BE2C (cell line): ENCODE data around the gene TMEM200A.

ENCODE experiments used
- DNase-seq: peaks from one replicate; pipeline ENCODE4 v3.0.0-alpha.2; 2020
- H3K27me3 ChIP-seq: fragments of 250-450 bp; sonication (Bioruptor Pico); 2 replicates; pipeline ENCODE4 v1.5.1; 2020; ENCODE audit warnings: mild to moderate bottlenecking
- H3K36me3 ChIP-seq: fragments of 250-450 bp; sonication (Bioruptor Pico); 2 replicates; pipeline ENCODE4 v1.5.1; 2020; ENCODE audit warnings: mild to moderate bottlenecking
- H3K4me1 ChIP-seq: fragments of 250-450 bp; sonication (Bioruptor Pico); 2 replicates; pipeline ENCODE4 v1.5.1; 2020
- H3K4me3 ChIP-seq: 2 replicates; pipeline ENCODE4 v1.5.1; 2011; ENCODE audit warnings: low read depth, low read length
- H3K9me3 ChIP-seq: fragments of 250-450 bp; sonication (Bioruptor Pico); 2 replicates; pipeline ENCODE4 v1.5.1; 2020
- TF ChIP-seq, protein P1 (sequence below): IDR thresholded peaks from 2 replicates; pipeline ENCODE4 v1.5.1; 2012; ENCODE audit warnings: mild to moderate bottlenecking, low read depth, low read length

TMEM200A gene

DNA sequence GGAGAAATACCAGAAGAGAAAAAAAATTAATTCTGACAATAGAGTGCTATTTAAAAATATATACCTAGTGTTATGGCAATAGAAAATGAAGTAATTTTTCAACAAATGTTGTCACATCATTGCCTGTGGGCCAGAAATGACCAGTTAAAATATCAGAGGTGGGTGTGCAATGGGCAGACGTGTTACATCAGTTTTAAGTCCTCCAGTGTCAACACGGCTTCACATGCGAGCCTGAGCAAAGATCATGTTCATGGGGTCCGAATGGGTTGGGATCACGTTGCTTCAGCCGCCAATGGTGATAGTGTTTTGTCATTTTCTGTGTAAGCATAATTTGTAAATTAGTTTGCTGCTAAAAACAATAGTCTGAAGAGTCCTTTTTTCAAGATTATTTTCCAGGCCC, 27.5 kb downstream of the TMEM200A start:
- H3K4me3 ChIP-seq = no peak overlapping the region
- H3K4me1 ChIP-seq = no peaks in the 10 kb centered on the region
- TF ChIP-seq, protein P1, sequence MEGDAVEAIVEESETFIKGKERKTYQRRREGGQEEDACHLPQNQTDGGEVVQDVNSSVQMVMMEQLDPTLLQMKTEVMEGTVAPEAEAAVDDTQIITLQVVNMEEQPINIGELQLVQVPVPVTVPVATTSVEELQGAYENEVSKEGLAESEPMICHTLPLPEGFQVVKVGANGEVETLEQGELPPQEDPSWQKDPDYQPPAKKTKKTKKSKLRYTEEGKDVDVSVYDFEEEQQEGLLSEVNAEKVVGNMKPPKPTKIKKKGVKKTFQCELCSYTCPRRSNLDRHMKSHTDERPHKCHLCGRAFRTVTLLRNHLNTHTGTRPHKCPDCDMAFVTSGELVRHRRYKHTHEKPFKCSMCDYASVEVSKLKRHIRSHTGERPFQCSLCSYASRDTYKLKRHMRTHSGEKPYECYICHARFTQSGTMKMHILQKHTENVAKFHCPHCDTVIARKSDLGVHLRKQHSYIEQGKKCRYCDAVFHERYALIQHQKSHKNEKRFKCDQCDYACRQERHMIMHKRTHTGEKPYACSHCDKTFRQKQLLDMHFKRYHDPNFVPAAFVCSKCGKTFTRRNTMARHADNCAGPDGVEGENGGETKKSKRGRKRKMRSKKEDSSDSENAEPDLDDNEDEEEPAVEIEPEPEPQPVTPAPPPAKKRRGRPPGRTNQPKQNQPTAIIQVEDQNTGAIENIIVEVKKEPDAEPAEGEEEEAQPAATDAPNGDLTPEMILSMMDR = no peak
- DNase-seq = no peak
- no peaks in the 10 kb centered on the region for H3K36me3 ChIP-seq
- H3K9me3 ChIP-seq = no peaks in the 10 kb centered on the region
- H3K27me3 ChIP-seq = no peaks in the 10 kb centered on the region

DNA sequence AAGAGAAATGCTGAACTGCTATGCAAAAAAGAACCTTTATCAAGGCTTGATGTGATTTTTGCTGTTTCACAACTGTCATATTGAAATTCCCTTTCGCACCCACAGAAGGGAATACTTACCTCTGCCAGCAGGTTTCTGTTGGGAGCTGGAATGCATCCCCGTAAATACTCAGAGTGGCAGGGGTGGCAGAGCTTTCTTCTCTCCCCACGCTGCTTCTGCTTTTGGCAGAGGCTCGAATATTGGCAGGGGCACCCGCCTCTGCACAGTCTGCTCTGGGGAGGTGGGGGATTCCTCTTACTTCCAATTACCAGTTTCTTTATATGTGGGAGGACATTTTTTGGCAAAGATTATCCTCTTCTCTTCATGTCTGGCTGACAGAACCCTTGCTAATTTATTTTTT, 28.4 kb downstream of the TMEM200A start:
- no peaks in the 10 kb centered on the region for H3K9me3 ChIP-seq
- no peaks in the 10 kb centered on the region for H3K4me1 ChIP-seq
- H3K36me3 ChIP-seq = no peaks in the 10 kb centered on the region
- DNase-seq = no peak
- TF ChIP-seq, protein P1 = no peak
- no peak overlapping the region for H3K4me3 ChIP-seq
- no peaks in the 10 kb centered on the region for H3K27me3 ChIP-seq

DNA sequence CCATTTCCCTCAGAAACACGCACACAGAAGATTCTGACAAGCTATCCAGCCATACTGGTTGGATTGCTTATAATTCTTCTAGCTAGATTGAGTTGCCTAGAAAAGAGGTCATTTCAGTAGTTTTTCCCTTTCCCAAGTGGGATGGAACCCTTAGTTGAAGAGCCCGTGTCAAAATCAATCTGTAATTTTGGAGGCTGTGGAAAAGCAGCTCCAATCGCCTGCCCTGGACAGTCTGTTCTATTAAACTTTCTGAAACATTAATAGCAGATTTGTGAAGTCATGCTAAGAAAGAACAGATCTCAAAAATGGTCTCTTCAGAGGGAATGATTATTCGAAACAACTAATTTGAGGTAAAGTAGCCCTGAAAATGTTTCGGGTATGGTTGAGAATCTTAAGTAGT, 29.3 kb downstream of the TMEM200A start:
- Histone ChIP-seq H3K9me3 (no peaks in the 10 kb centered on the region), H3K27me3 (no peaks in the 10 kb centered on the region), H3K4me3 (no peak overlapping the region), H3K36me3 (no peaks in the 10 kb centered on the region), H3K4me1 (no peaks in the 10 kb centered on the region)
- TF ChIP-seq, protein P1 = no peak
- no peak for DNase-seq

DNA sequence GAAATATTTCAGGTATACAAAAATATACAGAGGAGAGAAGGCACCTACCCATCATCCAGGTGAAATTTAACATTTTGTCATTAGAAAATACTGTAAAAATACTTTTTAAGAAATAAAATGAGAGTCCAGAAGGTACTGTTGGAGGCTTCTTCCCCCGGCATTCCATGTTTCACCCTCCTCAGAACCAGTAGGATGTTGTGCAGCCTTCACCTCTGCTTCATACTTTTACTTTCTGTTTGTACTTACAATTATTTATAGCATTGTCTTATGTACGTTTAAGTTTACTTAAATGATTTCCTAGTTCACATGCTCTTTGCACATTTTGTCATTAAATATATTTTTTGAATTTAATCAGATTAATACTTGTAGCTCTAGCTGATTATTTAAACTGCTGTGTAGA, 30.9 kb downstream of the TMEM200A start:
- H3K9me3 ChIP-seq = no peaks in the 10 kb centered on the region
- no peak overlapping the region for H3K4me3 ChIP-seq
- TF ChIP-seq, protein P1 = no peak
- DNase-seq = no peak
- no peaks in the 10 kb centered on the region for H3K27me3 ChIP-seq
- no peaks in the 10 kb centered on the region for H3K36me3 ChIP-seq
- H3K4me1 ChIP-seq = no peaks in the 10 kb centered on the region

DNA sequence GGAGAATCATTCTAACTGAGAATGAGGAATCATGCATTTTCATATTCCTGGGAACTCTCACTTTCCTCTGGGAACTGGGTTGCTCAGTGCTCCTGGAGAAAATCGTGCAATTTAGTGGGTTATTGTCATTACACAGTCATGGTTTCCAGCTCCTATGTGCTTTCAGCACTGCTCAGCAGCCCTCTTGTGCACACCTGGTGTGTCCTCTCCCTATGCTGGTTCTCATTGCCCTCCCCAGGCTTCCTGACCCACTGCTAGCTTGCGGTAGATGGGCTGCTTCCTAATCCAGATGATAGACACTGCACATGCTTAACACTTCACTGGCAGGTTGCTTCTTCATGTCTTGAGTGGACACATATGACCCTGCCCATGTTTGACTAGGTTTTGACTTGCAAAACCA, 39.7 kb downstream of the TMEM200A start:
- no peak for DNase-seq
- no peaks in the 10 kb centered on the region for H3K27me3 ChIP-seq
- TF ChIP-seq, protein P1 = no peak
- no peaks in the 10 kb centered on the region for H3K36me3 ChIP-seq
- H3K9me3 ChIP-seq = no peaks in the 10 kb centered on the region
- no peaks in the 10 kb centered on the region for H3K4me1 ChIP-seq
- no peak overlapping the region for H3K4me3 ChIP-seq

DNA sequence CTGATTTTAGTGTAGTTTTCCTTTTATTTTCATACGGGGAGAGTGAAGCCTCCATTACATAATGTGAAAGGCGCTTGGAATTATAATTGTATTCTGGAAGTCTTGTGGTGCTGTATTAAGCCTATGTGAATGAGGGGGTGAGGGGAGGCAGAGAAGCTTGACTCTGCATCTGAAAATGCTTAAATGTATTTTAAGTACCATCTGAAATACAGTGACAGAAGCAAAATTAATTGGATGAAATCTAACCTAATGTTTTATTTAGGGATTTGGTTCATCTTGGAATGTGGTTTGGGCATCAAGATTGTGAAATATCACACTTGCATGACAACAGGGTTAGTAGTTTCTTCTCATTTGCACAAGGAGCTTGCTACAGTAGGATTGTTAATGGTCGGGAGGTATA, 41.2 kb downstream of the TMEM200A start:
- DNase-seq = no peak
- Histone ChIP-seq H3K4me1 (no peaks in the 10 kb centered on the region), H3K4me3 (no peak overlapping the region), H3K9me3 (no peaks in the 10 kb centered on the region), H3K36me3 (no peaks in the 10 kb centered on the region), H3K27me3 (no peaks in the 10 kb centered on the region)
- TF ChIP-seq, protein P1 = no peak
